GM19372 (cell line): Measurements from ENCODE around the gene DENND4C.
"Not testable (repeated sequence)": the region's sequence is repeated elsewhere in the genome, so short reads cannot be mapped to it uniquely, and the experiment has no call there.

ENCODE experiments used
- ATAC-seq: cut with Tn5 transposase; IDR thresholded peaks from one replicate; pipeline ENCODE4 v1.9.1; 2021; ENCODE audit warnings: mild to moderate bottlenecking, low read depth, moderate library complexity; ENCODE audit not compliant: unreplicated experiment

Gene DENND4C

DNA sequence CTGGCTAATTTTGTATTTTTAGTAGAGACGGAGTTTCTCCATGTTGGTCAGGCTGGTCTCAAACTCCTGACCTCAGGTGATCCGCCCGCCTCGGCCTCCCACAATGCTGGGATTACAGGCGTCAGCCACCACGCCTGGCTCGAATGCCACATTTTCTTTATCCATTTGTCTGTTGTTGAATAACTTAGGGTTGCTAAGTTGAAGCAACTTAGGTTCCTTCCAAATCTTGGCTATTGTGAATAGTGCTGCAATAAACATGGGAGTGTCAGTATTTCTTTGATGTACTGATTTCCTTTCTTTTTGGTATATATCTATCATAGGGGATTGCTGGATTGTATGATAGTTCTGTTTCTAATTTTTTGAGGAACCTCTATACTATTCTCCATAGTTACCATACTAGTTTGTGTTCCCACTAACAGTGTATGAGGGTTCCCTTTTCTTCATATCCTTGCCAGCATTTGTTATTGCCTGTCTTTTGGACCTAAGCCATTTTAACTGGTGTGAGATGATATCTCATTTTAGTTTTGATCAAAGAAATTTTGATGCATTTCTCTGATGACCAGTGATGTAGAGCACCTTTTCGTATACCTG lies 29.3 kb downstream of the DENND4C start:
- ATAC-seq, result not testable (repeated sequence)

DNA sequence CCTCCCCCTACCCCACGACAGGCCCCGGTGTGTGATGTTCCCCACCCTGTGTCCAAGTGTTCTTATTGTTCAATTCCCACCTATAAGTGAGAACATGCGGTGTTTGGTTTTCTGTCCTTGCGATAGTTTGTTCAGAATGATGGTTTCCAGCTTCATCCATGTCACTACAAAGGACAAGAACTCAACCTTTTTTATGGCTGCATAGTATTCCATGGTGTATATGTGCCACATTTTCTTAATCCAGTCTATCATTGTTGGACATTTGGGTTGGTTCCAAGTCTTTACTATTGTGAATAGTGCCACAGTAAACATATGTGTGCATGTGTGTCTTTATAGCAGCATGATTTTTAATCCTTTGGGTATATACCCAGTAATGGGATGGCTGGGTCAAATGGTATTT lies 35.1 kb downstream of the DENND4C start:
- ATAC-seq, result not testable (repeated sequence)

DNA sequence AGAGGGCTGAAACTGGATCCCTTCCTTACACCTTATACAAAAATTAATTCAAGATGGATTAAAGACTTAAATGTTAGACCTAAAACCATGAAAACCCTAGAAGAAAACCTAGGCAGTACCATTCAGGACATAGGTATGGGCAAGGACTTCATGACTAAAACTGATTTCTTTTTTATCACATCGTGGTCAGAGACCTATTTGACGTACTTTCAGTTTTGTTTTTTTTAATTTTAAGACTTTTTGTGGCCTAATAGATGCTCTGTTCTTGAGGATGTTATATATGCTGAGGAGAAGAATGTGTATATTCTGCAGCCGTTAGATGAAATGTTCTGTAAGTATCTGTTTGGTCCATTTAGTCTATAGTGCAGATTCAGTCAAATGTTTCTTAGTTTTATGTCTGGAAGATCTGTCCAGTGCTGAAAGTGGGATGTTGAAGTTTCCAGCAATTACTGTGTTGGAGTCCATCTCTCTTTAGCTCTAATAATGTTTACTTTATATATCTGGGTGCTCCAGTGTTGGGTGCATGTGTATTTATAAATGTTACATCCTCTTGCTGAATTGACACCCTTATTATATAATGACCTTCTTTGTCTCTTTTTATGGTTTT lies 36.4 kb downstream of the DENND4C start:
- ATAC-seq, result not testable (repeated sequence)

DNA sequence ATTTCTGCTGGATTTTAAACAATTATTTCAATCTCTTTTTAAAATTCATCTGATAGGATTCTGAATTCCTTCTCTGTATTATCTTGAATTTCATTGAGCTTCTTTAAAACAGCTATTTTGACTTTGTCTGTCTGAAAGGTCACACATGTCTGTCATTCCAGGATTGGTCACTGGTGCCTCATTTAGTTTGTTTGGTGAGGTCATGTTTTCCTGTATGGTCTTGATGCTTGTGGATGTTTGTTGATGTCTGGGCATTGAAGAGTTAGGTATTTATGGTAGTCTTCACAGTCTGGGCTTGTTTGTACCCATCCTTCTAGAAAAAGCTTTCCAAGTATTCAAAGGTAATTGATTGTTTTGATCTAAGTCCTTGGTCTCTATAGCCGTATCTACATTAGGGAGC lies 39.1 kb downstream of the DENND4C start:
- no peak for ATAC-seq

DNA sequence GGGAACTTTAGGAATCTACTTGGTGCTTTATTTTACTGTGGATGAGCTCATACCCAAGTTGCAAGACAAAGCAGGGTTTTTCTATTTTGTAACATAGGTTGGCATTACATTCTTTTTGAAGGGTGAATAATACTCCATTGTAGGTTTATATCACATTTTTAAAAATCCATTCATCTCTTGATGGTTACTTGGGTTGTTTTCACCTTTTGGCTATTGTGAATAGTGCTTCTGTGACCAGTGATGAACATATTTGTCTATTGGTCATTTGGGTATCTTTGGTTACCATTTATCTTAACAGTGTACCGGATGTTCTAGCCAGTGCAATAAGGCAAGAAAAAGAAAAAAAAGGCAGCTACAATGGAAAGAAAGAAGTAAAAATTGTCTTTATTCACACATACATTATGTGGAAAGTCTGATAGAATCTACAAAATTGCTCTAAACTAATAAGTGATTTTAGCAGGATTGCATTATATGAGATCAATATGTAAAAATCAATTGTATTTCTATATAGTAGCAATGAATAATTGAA lies 40.0 kb downstream of the DENND4C start:
- no peak for ATAC-seq

- no peak for ATAC-seq
Observed at GRCh38 chr9:19271081-19271480, 40.6 kb downstream of the DENND4C start.

DNA sequence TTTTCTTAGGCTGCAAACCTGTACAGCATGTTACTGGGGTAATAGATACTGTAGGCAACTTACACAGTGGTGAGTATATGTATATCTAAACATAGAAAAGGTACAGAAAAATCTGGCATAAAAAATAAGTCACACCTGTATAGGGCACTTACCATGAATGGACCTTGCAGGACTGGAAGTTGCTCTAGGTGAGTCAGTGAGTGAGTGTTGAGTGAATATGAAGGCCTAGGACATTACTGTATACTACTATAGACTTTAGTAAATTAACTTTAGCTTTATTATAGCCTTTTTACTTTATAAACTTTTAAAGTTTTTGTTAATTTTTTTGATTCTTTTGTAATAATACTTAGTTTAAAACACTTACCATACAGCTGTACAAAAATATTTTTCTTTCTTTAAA lies 51.3 kb downstream of the DENND4C start:
- ATAC-seq, result no peak

DNA sequence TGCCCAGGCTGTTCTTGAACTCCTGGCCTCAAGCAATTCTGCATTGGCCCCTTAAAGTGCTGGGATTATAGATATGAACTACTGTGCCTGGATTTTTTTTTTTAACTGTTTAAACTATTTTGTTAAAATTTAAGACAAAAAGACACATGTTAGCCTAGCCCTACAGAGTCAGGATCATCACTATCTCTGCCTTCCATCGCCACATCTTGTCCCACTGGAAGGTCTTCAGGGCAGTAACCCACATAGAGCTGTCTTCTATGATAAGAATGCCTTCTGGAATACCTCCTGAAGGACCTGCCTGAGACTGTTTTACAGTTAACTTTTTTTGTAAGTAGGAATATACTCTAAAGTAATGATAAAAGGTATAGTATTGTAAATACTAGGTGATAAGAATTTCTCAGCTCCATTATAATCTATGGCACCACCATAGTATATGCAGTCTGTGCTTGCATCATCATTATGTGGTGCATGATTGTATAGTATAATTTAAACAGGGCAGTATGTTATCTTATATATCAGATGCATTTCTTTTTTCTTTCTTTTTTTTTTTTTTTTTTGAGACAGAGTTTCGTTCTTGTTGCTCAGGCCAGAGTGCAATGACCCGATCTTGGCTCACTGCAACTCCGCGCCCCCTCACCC lies 52.7 kb downstream of the DENND4C start:
- no peak for ATAC-seq

GRCh38 chr9:19284729-19285128 lies 54.2 kb downstream of the DENND4C start:
- ATAC-seq, result no peak

DNA sequence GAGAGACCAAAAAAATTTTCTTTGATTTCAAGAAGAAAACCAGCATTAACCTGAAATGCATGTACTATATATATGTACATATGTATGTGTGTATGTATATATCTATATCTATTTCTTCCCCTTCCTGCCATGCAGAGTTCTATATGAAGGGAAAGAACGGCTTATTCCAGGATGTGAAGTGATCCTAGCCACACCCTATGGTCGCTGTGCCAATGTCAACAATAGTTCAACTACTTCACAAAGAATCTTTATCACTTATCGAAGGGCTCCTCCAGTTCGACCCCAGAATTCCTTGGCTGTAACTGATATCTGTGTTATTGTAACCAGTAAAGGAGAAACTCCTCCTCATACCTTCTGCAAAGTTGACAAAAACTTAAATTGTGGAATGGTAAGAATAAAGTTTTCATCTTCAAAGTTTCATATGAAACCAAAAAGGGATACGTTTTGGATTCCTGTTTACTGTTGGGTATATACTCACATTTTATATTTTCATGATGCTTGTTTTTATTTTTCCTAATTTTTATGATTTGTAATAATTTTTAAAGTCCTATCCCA lies 56.2 kb downstream of the DENND4C start:
- ATAC-seq, result no peak

- no peak for ATAC-seq
Observed at GRCh38 chr9:19288081-19288480, 57.6 kb downstream of the DENND4C start.

DNA sequence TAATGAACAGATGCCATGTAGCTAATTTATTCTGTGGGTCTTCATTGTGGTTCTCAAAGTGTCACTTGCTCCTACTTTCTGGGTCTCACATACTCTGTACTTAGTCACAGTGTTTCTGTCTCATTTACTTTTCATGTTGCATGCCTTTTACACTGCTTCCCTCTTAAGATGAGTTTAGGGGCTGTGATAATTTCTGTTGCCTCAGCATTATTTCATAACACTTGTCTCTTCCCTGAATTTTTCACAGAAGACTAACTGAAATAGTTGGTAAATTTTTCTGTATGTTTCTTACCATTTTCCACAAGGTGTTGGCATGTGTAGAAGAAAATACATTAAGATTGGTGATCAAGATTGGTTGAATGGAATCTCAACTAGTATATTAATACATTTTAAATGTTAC lies 59.6 kb downstream of the DENND4C start:
- no peak for ATAC-seq

- no peak for ATAC-seq
Observed at GRCh38 chr9:19294219-19294618, 63.7 kb downstream of the DENND4C start.

GRCh38 chr9:19298436-19299000 lies 68.0 kb downstream of the DENND4C start:
- no peak for ATAC-seq

DNA sequence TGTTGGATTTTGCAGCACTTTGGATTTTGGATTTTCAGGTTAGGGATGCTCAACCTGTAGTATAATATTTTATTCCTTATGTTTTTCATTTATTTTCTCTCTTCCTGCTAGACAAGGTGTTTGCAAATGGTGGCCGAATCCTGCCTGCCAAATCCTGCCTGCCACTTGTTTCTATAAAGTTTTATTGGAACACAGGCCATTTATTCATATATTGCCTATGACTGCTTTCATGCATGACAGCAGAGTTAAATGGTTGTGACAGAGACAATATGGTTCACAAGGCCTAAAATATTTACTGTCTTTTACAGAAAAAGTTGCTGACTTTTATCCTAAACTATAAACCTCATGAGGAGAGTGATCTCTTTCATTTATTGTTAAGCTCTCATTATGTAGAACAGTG lies 72.7 kb downstream of the DENND4C start:
- ATAC-seq, result no peak

DNA sequence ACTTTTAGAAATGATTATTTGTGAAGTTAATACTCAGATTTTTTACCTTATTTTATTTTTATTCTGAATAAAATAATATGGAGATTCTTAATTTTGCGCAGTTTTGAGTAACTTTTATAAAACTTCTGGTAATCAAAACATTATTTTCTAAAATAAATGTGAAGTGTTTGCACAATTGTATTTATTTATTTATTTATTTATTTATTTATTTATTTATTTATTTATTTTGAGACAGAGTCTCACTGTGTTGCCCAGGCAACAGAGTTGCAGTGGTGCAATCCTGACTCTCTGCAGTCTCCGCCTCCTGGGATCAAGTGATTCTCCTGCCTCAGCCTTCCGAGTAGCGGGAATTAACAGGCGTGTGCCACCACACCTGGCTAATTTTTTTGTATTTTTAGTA lies 76.1 kb downstream of the DENND4C start:
- no peak for ATAC-seq

- no peak for ATAC-seq
Observed at GRCh38 chr9:19310246-19310645, 79.8 kb downstream of the DENND4C start.

DNA sequence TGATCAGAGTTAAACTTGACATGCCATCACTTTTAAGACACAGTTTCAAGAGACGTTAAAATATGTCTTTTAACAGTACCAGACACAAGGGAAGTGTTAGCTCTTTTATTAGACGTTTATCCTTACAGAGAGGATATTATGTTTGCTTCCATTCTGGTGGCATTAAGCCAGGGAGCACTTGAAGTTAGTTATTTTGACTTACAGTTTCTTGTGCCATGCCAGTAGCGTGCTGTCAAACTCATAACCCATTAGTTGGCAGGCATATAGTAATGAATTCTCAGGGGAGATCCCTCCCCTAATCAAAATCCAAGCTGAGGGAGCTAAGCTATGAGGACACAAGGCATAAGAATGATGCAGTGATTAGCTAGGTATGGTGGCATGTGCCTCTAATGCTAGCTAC lies 83.1 kb downstream of the DENND4C start:
- ATAC-seq, result no peak

GRCh38 chr9:19320495-19320894 lies 90.0 kb downstream of the DENND4C start:
- no peak for ATAC-seq

DNA sequence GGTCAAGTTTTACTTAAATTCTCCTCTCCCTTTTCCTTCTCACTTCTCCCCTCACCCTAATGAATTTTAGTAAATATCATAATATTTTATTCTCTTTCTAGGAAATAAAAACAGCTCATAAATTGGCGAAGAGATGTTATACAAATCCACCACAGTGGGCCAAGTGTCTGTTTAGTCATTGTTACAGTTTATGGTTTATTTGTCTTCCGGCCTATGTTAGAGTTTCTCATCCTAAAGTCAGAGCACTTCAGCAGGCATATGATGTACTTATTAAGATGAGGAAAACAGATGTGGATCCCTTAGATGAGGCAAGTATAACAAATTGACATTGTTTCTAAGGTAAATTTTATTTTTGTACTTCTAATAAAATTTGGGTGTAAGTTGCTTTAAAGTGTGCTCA lies 101.4 kb downstream of the DENND4C start:
- ATAC-seq, result no peak

GRCh38 chr9:19336166-19336565 lies 105.7 kb downstream of the DENND4C start:
- no peak for ATAC-seq
